GM04503 (cell line): ENCODE results near the gene ERC1.
"Not testable (repeated sequence)": the region's sequence is repeated elsewhere in the genome, so short reads cannot be mapped to it uniquely, and the experiment has no call there.

Experiments used
- DNase-seq: peaks from one replicate; pipeline ENCODE4 v3.0.0-alpha.2; 2012; ENCODE audit warnings: low read depth

The ERC1 gene

DNA sequence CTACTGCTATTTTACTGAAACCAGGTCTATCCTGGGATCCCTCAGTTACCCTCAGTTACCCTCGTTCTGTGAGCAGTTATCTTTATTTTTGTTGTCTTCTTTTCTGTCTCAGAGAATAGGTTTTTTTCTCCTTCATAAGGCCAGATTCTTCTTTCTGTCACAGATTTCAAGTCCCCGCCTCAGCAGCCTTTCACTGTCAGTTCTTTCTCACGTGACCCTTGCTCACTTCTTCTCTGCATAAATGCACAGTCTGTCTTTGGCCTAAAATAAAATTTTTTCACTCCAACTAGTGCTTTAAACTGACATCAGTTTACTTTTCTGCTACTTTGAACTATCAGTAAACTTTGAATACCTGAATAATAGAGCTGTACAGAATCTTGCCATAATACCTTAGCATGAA, 299.7 kb downstream of the ERC1 start:
- no peak for DNase-seq

GRCh38 chr12:1291601-1292332, 300.7 kb downstream of the ERC1 start:
- no peak for DNase-seq

GRCh38 chr12:1293901-1294300, 302.9 kb downstream of the ERC1 start:
- no peak for DNase-seq

DNA sequence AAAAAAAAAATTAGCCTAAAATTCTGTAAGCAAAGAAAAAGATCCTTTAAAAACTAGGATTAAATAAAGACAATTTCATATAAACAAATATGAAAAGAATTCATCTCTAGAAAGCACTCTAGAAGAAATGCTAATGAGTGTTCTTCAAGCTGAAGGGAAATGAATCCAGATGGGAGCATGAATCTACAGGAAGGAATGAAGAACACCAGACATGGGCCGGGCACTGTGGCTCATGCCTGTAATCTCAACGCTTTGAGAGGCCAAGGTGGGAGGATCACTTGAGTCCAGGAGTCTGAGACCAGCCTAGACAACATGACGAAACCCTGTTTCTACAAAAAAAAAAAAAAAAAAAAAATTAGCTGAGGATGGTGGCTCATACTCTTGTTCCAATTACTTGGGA, 306.2 kb downstream of the ERC1 start:
- peak; percentile 71 for DNase-seq

DNA sequence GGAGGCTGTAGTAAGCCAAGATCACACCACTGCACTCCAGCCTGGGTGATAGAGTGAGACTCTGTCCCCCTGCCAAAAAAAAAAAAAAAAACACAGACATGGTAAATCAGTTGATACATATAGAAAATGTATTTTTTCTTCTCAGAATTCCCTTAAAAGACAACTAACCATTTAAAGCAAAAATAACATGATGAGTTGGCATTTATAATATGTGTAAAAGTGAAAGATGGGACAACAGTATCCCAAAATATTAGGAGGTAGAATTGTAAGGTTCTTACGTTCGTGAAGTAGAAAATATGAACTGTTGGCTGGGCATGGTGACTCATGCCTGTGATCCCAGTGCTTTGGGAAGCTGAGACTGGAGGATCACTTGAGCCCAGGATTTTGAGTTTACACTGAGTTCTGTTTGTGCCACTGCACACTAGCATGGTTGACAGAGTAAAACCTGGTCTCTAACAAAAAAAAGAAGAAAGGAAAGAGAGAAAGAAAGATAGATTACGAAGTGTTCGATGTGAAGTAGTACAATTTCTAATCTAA, 306.7 kb downstream of the ERC1 start:
- no peak for DNase-seq

GRCh38 chr12:1300460-1300859, 309.4 kb downstream of the ERC1 start:
- DNase-seq = no peak

DNA sequence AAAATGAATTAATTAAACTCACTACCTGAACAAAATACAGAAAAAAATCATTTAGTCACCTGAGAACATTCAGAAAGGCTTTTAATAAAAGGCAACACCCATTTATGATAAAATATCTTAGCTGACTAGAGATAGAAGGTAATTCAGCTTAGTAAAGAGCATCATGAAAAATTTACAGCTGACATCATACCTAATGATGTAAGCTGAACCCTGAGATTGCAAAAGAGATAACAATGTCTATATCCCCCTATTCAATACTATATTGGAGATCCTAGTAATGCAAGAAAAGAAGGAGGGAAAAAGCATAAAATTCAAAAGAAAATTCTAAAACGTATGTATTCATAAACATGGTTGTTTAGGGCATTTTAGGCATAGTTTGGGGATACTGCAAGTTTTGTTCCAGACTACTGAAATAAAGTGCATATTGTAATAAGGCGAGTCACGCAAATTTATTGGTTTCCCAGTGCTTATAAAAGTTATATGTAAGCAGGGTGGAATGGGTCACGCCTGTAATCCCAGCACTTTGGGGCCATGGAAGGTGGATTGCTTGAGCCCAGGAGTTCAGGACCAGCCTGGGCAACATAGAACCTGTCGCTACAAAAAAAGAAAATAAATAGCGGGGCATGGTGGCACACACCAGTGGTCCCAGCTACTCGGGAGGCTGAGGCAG, 311.3 kb downstream of the ERC1 start:
- no peak for DNase-seq

DNA sequence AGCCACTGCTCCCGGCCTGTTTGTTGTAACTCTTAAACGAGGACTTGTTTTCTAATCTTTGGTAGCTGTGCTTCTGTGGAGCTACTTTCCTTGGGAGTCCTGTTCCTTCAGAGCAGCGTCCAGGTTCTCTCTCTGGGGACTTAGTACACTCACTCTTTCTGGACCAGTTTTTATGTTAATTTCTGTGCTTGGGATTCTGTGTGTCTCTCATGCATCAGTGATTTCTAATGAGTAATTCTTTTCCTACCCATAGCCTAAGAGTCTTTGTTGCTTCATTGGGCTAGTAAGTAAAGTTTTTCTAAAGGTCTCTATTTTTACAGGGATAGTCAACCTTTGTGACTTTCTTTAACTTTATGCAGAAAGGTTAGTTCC, 314.0 kb downstream of the ERC1 start:
- no peak for DNase-seq

DNA sequence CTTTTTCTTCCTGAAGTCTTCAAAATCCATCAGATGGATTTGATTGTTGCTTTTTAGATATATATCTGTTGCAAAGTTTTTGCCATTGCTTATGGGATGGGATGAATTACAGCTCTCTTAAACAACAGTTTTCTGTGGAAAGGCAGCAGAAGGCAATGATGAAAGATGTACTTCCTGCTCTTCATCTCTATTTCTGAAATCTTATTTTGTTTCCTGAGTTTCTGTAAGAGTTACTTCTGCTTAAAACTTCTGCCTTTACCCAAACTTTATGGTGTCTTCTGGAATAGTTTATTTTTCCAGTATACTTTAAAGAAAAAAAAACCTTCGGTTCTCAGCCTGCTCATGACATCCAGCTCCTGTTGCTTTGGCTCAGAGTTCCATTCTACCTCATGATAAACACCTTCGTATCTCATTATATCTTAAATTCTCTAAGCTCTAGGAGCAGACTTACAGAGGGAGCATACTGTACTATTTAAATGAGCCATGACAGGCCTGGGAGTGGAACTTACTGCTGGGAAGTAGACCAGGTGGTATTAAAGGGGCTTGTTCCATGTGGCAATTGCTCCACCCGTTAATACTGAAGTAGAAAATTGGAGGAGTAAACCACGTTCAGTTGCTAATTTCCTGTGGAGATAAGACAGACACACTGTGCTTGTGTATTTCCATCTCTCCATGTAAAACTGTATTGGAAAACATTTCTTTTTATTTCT, 314.9 kb downstream of the ERC1 start:
- DNase-seq = no peak

- DNase-seq = no peak
These were observed 315.8 kb downstream of the ERC1 start for GRCh38 chr12:1306817-1307216.

DNA sequence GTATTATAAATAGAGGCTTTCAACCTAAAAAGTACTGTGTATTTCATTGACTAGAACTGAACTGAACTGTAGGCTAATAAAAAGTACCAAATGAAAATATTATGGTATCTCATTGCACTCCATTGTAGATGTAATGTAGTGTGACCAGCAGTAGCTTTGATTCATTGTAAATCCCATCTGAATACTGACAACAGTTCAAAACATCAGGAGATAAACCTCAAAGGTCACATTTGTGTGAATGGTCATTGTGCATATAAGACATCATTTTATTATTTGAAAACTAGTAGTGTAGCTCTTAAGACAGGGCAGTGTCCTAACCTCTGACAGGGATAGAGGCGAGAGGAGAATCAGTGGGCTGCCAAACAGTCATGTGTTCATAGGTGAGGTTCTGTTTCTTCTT, 316.8 kb downstream of the ERC1 start:
- no peak for DNase-seq

DNA sequence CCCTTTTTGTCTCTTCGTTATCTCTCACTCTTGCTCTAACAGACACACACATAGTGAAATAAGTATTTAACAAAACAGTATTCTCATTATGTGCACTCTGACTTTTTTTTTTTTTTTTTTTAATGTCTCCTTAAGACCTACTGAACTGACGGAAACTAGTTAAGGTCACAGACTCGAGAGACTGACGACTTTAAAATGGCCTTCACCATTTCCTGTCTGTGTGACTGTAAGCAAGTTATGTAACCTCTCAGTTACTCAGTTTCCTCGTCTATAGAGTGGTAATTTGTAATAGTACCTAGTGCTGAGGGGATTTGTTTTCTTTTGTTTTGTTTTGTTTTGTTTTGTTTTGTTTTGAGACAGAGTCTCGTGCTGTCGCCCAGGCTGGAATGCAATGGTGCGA, 318.6 kb downstream of the ERC1 start:
- DNase-seq = no peak

DNA sequence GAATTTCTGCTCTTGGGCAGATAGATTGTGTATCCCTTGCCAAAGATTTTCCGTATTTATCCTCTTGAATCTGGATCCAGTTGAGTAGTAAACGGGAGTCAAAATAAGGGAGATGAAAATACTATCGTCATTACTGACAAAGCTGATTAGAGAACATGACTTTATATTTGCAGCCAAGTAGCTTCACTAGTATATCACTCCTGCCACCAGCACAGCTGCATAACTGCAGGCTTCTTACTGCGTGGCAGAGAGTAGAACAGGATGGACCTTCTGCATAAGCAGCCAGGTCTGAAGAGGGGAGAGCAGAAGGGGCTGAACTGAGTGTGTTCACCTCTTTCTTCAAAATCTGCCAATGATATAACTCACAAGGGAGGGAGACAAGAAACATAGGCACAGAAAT, 319.6 kb downstream of the ERC1 start:
- no peak for DNase-seq

DNA sequence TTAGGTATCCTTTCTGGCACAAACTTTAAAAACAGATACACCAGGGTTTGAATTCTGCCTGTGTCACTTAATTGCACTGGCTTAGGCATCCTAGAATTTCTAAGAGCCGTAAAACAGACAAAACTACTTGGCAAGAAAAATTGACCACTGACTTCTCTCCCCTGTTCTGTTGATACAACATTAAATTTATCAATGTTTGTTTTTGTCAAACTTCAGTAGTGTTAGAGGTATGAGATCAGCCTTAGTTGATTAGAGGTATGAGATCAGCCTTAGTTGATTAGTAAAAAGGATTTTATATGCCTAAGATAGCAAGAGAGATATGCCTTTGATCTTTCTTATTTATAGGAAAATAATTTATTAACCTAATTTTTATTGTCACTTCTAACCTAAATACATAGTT, 320.1 kb downstream of the ERC1 start:
- no peak for DNase-seq

DNA sequence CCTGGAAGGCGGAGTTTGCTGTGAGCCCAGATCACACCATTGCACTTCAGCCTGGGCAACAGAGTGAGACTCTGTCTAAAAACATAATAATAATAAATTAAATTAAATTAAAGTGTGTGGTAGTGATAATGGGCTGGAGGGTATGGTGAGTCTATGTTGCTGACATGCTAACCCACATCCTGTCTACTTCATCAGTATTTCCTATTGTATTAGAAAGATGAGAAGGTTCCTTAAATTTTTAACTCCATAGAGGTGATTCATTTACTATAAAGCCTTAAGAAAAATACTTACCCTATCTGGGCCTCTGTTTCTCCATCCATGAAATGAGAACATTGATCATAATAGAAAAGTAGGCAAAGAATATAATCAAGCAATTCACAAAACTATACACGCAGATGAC, 322.9 kb downstream of the ERC1 start:
- no peak for DNase-seq

- no peak for DNase-seq
These were observed 323.5 kb downstream of the ERC1 start for GRCh38 chr12:1314523-1314922.

DNA sequence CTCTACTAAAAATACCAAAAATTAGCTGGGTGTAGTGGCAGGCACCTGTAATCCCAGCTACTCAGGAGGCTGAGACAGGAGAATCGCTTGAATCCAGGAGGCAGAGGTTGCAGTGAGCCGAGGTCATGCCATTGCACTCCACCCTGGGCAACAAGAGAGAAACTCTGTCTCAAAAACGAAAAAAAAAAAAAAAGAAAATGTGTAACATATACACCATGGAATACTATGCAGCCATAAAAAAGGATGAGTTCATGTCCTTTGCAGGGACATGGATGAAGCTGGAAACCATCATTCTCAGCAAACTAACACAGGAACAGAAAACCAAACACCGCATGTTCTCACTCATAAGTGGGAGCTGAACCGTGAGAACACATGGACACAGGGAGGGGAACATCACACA, 326.0 kb downstream of the ERC1 start:
- not testable (repeated sequence) for DNase-seq

DNA sequence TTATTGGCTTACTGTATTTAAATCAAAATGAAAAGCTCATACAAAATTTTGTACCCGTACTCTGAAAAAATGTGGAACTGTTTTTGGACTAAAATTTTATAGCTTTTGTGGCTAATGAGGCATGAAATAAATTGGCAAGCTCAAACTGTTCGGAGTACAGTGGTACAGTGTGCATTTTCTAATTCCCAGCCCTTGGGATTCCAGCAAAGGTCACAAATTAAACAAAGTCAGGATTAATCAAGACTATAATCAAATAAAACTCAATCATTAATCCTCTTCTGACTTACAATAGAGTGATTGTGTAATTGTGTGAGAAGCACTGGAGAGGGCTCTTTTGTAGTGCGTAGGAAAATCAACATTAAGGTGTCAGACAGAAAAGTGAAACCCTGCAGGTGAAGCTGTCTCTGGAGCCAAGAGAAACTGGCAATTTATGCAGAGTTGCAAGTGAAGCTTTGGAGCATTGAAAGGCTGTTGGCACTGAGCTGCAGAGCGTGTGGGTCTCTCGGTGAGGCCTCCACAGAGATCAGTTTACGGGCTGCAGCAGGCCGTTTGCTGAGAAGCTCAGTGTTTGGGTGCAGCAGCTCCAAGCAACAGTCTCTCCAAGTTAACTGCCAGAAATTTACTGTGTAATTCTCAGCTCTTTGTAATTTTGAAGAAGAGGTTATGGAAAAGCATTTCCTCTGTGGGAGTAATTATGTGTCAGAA, 327.5 kb downstream of the ERC1 start:
- peak; percentile 65 for DNase-seq

- peak; percentile 11 for DNase-seq
These were observed 328.2 kb downstream of the ERC1 start for GRCh38 chr12:1319212-1319611.

- no peak for DNase-seq
These were observed 329.0 kb downstream of the ERC1 start for GRCh38 chr12:1320021-1320420.

- no peak for DNase-seq
These were observed 331.8 kb downstream of the ERC1 start for GRCh38 chr12:1322821-1323220.

GRCh38 chr12:1324099-1324498, 333.1 kb downstream of the ERC1 start:
- DNase-seq = no peak
